GF-D8 (cell line): Measurements from ENCODE around the gene ZNF613.
"Not testable (repeated sequence)": the region's sequence is repeated elsewhere in the genome, so short reads cannot be mapped to it uniquely, and the experiment has no call there.

Source experiments
- DNase-seq: peaks from one replicate; lab custom pipeline; 2025; lab: John Stamatoyannopoulos, UW

ZNF613 gene

DNA sequence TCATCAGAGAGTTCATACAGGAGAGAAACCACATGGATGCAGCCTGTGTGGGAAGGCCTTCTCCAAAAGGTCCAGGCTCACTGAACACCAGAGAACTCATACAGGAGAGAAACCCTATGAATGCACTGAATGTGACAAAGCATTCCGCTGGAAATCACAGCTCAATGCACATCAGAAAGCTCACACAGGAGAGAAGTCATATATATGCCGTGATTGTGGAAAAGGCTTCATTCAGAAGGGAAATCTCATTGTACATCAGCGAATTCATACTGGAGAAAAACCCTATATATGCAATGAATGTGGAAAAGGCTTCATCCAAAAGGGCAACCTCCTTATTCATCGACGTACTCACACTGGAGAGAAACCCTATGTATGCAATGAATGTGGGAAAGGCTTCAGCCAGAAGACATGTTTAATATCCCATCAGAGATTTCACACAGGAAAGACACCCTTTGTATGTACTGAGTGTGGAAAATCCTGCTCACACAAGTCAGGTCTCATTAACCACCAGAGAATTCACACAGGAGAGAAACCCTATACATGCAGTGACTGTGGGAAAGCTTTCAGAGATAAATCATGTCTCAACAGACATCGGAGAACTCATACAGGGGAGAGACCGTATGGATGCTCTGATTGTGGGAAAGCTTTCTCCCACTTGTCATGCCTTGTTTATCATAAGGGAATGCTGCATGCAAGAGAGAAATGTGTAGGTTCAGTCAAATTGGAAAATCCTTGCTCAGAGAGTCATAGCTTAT is 17.7 kb downstream of the ZNF613 start:
- no peak for DNase-seq

DNA sequence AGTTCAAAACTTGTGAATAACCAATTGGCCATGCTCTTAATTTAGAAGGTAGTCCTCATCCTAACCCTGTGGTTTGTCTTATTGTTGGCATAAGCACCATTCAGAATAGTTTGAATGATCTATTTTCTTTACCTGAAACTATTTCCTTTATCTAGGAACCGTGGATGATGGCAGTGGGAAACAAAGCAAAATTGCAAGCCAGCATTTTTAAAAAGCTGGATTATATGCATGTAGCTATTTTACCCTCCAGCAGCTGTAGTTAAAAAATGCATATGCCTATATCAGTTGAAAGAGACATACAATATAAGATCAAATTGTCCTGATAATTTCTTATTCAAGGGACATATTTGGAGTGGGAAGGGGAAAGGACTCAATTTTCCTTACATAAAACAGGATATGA is 19.3 kb downstream of the ZNF613 start:
- no peak for DNase-seq

DNA sequence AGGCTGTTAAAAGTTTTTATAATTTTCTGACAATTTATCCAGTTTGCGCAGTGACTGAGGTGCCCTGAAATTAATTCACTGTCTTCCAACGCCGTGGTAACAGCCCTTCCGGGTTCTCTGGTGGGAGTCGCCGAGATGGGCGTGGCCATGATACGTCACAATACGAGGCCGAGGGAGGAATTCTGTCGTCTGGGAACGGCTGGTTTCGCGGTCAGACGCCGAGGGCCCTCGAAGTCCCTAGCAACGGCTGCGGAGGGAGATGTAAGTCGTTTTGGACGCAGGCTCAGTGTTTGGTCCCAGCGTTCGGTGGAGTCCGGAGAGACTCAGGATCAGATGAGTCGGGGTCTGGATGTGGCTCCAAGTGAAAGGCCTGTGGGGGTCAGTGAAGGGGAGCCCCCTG is 21.7 kb downstream of the ZNF613 start:
- no peak for DNase-seq

DNA sequence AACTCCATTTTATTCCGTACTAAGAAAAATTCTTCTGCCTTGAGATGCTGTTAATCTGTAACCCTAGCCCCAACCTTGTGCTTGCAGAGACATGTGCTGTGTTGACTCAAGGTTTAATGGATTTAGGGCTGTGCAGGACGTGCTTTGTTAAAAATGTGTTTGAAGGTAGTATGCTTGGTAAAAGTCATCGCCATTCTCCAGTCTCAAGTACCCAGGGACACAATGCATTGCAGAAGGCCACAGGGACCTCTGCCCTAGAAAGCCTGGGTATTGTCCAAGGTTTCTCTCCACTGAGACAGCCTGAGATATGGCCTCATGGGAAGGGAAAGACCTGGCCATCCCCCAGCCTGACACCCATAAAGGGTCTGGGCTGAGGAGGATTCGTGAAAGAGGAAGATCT is 30.6 kb downstream of the ZNF613 start:
- not testable (repeated sequence) for DNase-seq

GRCh38 chr19:51959791-51960190 is 32.5 kb downstream of the ZNF613 start:
- no peak for DNase-seq

GRCh38 chr19:51960621-51961233 is 33.5 kb downstream of the ZNF613 start:
- peak; percentile 6 for DNase-seq

DNA sequence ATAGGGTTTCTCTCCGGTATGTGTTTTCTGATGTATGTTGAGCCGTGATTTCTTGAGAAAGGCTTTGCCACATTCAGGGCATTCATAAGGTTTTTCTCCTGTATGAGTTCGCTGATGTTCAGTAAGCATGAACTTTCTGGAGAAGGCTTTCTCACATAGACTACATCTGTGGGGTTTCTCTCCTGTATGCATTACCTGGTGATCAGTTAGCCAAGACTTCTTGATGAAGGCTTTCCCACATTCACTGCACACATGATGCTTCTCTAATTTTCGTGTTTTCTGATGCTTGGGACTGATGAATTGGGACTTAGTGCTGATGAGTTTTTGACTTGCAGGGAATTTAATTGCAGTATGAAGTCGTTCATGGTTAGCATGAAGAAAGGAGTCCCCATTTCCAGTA is 38.3 kb downstream of the ZNF613 start:
- DNase-seq: no peak

GRCh38 chr19:51970718-51971117 is 43.4 kb downstream of the ZNF613 start:
- no peak for DNase-seq

DNA sequence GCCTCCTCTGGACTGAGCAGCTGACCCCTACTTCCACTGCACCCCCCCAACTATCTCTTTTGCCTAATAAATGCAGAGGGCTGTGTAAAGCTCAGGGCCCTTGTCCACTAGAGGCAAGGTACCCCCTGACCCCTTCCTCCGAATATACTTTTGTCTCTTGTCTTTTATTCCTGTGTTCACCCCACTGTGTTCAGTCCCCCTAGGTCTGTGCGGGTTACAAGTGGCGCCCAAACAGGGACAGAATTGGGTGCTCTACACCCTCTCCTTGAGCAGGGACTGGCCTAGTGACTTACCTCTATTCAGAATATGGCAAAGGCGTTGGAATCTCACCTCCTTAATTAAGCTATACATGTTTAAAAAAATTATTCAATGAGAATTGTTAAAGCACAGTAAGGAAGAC is 44.4 kb downstream of the ZNF613 start:
- DNase-seq: no peak

- DNase-seq: not testable (repeated sequence)
These were observed 48.5 kb downstream of the ZNF613 start for GRCh38 chr19:51975787-51976186.

DNA sequence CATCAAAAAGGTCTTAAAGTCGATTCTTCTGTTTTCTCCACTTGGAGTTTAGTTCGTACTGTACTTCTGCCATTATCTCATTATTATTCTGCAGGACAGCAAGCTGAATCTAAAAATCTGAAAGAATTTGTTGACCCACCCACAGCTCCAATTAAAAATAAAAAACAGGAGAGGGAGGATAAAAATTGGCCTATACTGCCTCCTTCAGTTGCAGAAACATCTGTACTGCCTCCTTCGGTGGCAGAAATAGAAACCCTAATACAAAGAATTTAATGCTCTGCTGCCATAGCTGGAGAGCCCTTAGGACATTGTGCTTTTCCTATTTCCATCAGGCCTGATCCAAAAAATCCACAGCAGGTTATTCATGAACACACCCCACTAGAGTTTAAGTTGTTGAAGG is 49.6 kb downstream of the ZNF613 start:
- DNase-seq: no peak

- DNase-seq: no peak
These were observed 50.1 kb downstream of the ZNF613 start for GRCh38 chr19:51977346-51977745.

- no peak for DNase-seq
These were observed 51.6 kb downstream of the ZNF613 start for GRCh38 chr19:51978882-51979281.

DNA sequence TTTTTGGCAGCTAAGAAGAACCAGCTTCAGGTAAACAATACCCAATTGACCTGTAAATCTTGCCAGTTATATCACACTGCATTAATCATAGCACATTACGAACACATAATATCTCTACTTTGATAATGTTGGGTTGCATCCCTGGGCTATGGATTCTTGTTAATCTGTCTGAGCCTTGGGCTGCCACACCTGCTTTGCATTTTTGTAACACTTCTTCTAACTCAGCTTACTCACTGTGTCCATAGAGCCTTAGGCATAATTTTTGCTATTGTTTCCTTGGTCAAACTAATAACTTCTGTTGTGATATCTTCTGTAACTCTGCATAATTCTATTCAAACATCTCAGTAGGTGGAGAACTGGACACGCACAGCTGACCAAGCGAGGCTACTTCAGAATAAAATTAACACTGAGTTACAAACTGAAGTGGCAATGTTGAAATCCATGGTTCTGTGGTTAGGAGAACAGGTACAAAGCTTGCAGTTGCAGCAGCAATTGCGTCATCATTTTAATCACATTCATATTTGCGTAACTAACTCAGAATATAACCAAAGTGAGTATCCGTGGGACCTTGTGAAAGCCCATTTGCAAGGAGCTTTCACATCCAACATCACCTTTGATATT is 53.0 kb downstream of the ZNF613 start:
- DNase-seq: peak; percentile 39

- not testable (repeated sequence) for DNase-seq
These were observed 53.7 kb downstream of the ZNF613 start for GRCh38 chr19:51980926-51981325.

- no peak for DNase-seq
These were observed 56.1 kb downstream of the ZNF613 start for GRCh38 chr19:51983361-51983760.

DNA sequence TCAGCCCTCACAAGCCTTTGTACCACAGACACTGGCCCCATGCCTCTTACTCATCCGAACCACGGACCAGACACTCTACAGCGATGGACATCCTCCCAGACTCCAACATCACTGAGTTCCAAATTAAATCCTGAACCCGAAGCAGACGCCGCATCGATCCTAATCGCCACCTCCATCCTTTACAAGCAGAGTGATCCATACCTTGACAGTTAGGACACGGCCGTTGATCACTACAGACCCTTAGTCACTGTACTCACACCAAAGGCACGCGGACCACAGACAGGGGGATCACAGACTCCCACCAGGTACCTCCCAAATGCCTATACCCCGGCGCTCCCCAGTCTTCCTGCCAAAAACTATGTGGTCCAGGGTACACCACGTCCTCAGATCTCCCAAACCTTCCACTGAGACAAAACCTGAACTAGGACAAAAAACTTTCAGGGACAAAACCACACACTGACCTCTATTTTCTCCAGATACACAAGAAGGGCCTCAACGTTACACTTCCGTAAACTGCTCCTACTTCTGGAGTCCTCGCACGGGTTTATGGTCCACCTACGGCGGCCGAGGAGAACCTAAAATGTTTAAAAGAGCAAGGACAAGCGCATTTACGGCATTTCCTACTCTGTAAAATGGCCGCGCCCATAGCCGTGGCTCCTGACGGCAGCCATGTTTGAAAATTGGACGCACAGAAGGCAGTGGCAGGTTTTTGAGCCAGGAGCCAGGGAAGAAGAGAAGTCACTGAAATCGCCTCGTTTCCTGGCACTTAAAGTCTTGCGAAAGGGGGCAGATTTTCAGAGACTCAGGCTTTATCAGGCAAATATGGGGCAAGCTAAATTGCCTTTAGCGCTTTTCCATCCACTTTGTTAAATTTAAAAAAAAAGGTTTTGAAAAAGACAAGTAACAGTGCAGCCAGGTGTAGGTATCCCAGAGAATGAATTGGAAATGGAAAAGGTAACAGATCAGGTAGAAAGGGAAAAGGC is 59.3 kb downstream of the ZNF613 start, which contains the start of gene ZNF350:
Gene ZNF350 (minus strand): TSS at position 532 of the 983 bp plus-strand sequence. CDS start 12,480 bp downstream, outside the sequence.
- peak; percentile 90 for DNase-seq

GRCh38 chr19:51993422-51993821 is 66.2 kb downstream of the ZNF613 start:
- no peak for DNase-seq

DNA sequence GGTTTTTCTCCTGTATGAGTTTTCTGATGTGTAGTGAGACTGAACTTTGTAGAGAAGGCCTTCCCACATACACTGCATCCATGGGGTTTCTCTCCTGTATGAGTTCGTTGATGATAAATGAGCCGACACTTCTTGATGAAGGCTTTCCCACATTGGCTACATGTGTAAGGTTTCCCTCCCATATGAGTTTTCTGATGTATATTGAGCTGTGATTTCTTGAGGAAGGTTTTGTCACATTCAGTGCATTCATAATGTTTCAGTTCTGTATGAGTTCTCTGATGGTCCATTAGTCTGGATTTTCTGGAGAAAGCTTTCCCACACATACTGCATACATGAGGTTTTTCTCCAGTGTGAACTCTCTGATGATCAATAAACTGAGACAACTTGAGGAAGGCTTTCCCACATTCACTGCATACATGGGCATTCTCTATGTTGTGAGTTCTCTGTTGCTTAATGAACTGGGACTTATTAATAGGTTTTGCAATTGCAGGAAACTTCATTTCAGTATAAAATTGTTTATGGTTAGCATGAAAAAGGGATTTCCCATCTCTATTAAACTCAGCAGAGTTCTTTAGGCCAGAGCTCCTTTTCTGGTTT is 66.9 kb downstream of the ZNF613 start:
- DNase-seq: no peak
